DLD1 (cell line): ENCODE measurements around the gene EPHB3.

Source experiments
- in situ Hi-C: cut with HindIII; loops from 2 replicates; pipeline ENCODE4 v1.10.0; 2017; ENCODE audit warnings: low sequenced_read_pairs

Gene EPHB3

GRCh38 chr3:184596233-184596632 is 34.6 kb downstream of the EPHB3 start:
- in situ Hi-C loops = loop anchor here (10.0 kb wide), 1 partner anchor 169 kb away; no protein-coding TSS in a partner anchor

DNA sequence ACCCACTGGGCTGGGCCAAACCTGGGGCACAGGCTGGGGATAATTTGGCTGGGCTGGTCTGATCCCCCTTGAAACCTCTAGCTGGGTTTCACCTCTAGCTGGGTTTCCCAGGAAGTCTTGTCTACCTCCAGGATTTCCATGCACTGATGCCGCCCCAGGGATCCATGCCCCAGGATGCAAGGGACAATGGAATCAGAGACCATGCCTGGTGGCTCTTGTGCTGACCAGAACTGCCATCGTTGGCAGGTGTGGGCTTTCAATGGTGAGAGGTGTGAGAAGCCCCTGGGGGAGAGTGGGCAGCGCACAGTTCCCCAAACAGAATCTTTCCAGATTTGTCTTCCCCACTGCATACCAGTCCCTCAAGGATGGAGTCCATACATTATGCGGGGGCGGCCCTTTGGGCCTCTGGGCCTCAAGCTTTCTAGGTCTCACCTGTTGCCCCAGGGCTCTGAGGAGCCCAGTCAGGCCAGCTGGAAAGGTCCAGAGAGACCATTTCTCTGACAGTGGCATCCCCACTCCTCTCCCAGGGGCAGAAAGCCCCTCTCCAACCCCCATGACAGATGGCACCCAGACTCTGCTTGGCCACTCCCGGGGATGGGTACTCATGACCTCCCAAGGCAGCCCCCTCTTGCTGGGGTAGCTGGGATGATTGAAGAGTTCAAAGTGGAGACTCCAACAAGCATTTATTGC is 35.4 kb downstream of the EPHB3 start:
- in situ Hi-C loops = loop anchor here (10.0 kb wide), 1 partner anchor 168 kb away; no protein-coding TSS in a partner anchor

GRCh38 chr3:184597829-184598573 is 36.4 kb downstream of the EPHB3 start:
- in situ Hi-C loops = loop anchor here (10.0 kb wide), 1 partner anchor 167 kb away; no protein-coding TSS in a partner anchor

DNA sequence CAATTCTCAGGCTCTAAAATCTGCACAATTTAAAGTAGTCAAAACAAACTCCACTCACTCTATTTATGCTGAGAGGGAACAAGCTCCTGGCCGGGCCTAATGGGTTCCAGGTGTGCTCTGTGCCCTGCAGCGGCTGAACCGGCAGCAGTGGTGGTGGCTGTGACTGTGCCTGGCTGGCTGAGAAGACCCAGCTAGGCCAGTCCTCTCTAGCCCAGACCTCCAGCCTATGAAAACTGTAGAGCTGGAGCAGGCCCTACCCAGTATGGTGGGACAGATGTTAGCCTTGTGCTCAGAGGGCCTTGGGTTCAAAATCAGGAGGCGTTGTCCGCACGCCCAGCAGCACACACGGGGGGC is 37.0 kb downstream of the EPHB3 start:
- in situ Hi-C loops = loop anchor here (10.0 kb wide), 1 partner anchor 166 kb away; no protein-coding TSS in a partner anchor

GRCh38 chr3:184599143-184599542 is 37.6 kb downstream of the EPHB3 start:
- in situ Hi-C loops = loop anchor here (10.0 kb wide), 1 partner anchor 166 kb away; no protein-coding TSS in a partner anchor

DNA sequence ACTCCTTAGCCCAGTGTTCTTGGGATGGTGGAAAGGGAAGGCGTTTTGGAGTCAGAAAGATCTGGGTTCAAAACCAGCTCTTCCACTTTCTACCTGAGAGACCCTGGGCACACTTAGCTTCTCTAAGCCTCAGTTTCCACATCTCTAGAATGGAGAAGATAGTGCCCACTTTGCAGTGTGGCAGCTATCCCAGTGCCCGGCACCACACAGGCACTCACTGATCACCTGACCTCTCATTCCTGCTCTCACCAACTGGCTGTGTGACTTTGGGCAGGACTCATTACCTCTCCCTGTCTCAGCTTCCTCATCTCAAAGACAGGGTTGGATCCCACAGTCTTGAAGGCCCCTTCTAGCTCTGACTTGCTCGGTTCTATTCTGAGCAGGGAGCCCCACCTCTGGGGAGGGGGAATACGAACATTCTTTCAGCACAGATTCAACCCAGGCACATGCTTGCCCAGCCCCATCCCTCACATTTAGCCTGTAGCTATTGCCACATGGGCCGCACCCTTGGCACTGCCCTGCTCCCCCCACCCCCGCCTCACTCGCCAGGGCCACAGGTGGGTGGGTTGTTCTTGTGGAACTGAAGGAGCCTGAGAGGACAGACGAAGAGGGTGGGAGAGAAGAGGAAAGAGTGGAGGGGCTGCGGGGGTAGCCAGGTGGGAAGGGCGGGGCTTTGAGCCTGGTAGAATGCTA is 39.2 kb downstream of the EPHB3 start:
- in situ Hi-C loops = no loop called here

DNA sequence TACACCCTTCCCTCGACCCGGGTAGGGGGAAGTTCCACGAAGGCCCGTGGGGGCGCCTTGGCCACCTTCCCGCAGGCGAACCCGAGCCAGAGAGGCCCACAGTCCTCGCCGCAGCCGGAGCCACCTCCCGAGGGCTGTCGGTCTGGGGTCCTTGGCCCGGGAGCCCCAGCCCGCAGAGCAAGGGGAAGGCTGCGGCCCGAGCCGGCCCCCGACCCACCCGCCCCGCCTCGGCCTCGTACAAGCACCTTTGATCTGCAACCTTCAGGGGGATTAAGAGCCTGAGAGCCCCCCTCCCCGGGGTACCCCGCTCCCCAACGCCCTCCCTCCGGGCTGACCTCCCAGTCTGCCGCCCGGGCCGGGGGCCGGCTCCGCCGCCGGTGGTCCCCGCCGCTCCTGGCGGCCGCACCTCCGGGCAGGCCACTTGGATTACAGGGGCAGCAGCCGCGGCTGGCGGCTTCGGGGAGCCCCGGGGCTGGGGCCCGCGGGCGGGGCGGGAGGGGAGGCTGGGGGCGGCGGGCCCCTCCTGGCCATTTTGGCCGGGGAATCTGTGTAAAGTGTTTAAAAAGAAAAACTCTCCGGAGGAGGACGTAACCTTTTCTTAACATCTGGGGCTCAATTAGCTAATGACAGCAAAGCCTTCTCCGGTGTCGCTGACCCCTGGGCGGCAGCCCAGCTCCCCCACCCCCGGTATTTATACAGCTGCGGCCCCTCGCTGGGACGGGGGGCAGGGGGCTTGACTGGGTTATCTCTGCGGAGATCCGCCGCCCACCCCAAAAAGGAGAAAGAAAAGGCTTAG is 40.2 kb downstream of the EPHB3 start:
- in situ Hi-C loops = no loop called here

- in situ Hi-C loops = no loop called here
Measured at GRCh38 chr3:184602372-184603150, 41.0 kb downstream of the EPHB3 start.

GRCh38 chr3:184603151-184604030 is 41.8 kb downstream of the EPHB3 start:
- in situ Hi-C loops = no loop called here

GRCh38 chr3:184604039-184604601 is 42.5 kb downstream of the EPHB3 start:
- in situ Hi-C loops = no loop called here

- in situ Hi-C loops = no loop called here
Measured at GRCh38 chr3:184604615-184605290, 43.2 kb downstream of the EPHB3 start.

GRCh38 chr3:184608209-184608608 is 46.6 kb downstream of the EPHB3 start:
- in situ Hi-C loops = no loop called here

DNA sequence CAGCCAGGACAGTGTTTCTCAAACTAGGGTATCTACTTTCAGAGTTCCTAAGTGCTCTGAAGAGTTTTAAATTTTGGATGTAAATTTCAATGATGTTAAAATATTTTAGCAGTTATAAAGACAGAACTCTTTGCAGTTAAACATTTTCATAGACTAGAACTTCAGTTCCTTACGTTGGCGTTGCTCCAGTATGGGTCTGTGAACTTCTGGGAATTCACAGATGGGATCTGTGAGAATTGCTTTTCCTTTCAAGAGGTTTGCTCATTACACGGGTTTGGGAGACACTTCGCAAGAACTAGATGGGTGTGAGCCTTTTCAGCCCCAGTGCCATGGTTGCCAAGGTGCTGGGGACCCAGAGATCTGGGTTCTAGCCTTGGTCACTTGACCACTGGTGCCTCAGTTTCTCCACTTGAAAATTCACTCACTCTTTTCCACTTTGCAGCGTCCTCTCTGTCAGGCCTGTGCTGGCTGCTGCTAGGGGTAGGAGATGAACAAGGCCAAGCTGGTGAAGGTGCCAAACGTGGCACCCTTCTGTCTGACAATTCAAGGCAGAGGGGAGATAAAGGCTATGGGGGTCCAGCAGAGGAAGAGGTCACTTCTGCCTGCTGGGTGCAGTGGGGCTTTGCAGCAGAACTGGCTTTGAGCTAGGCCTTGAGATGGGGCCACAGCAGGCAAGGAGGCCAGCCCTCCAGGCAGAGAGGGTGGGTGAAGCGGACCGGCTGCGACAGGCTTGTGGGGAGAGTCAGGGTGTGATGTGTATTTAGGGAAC is 48.1 kb downstream of the EPHB3 start:
- in situ Hi-C loops = no loop called here

- in situ Hi-C loops = no loop called here
Measured at GRCh38 chr3:184610245-184610871, 48.8 kb downstream of the EPHB3 start.

DNA sequence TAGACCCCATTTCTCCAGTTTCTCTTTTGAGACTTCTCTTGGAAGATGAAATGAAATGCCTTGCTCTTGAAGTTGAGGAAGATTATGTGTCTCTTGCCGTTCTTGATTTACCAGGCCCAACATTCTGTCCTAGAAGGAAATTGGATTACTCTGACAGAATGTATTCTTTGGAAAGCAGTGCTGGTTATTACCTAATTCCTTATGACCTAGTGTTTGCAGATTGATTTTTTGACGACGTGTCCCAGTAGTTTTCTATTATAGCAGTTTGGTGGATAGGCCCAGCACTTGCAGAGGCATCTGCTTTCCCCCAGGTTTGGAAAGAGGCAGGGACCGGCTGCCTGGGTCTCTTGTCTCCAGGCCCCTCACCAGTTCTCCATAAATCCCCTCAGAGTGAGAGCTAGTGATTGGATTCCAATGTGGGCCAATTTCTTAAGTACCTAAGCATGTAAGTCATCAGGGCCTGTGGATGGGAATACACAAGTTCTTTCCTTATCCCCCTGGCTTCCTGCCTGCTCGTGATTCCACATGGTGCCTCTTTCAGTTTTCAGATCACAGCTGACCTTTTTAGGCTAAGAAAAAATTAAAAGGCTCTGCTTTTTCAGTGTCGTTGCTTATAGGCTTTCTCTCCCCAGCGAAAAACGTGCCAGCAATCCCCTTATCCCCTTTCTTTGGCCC is 50.2 kb downstream of the EPHB3 start:
- in situ Hi-C loops = no loop called here

DNA sequence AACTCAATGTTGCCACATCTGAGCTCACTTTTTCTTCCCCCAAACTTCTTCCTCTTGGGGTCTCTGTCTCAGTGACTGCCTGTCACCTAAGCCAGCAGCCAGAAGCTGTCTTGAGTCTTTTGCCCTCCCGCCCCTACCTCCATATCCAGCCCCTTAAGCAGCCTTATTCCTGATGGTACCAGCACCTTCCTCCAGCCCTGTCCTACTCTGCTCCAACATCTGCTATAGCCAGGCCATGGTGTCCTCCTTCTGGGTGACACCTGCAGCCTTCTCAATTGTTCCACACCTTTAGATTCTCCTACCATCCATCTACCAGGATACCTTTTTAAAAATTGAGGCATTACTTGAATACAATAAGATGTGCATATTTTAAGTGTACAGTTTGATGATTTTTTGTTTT is 53.8 kb downstream of the EPHB3 start:
- in situ Hi-C loops = no loop called here
